Tibial nerve (tissue), 4 donors: Measurements from ENCODE around the gene BCR.

Experiments
- CTCF ChIP-seq, 5 experiments: fragments of 200-600 bp in 3 of 5; fragments of 450-650 bp in 2 of 5; sonication (generic) in 3 of 5; IDR thresholded peaks; one replicate each; pipeline ENCODE4 v1.5.1; 2016 to 2019; ENCODE audit warnings: antibody characterized with exemption in 5 of 5, mild to moderate bottlenecking in 3 of 5, moderate library complexity in 2 of 5
- EP300 ChIP-seq, 2 donors: sonication (generic); formaldehyde crosslinking; IDR thresholded peaks; one replicate each; pipeline ENCODE4 v1.6.1; 2017; ENCODE audit warnings: antibody characterized with exemption in 2 of 2, mild to moderate bottlenecking in 1 of 2
- POLR2A ChIP-seq, 2 donors: fragments of 450-650 bp; IDR thresholded peaks; one replicate each; pipeline ENCODE4 v1.6.1; 2017; ENCODE audit warnings: antibody characterized with exemption in 2 of 2, mild to moderate bottlenecking in 2 of 2, moderate library complexity in 2 of 2

- no peak for TF ChIP-seq CTCF (IDR thresholded peaks at IDR 0.05)
- TF ChIP-seq POLR2A (IDR thresholded peaks at IDR 0.05) = no peak
- no peak for TF ChIP-seq EP300 (IDR thresholded peaks at IDR 0.05)
These were observed 144.9 kb downstream of the BCR start for GRCh38 chr22:23325183-23325582.
